Measurements from ENCODE around the gene TMEM38A. TPM values are rescaled to one million over a fixed set of nuclear protein-coding genes. Genes with fewer than 3 reads are reported as not detected.

The TMEM38A gene
- total RNA-seq, 3 donors from 2014 or later: 5.6 to 6.0 (median 5.8) TPM

GRCh38 chr19:16652854-16653253, 8.1 kb upstream of the TMEM38A start:
- H3K36me3 ChIP-seq (ENCODE audit: low read depth): peaks cover 6% of the 10 kb centered on the region
- no peak for ATAC-seq
- no peak for TF ChIP-seq CTCF (IDR thresholded peaks at IDR 0.05)
- no peaks in the 10 kb centered on the region for H3K4me1 ChIP-seq (ENCODE audit: low read depth)
- no peaks in the 10 kb centered on the region for H3K9me3 ChIP-seq
- no peak overlapping the region for H3K4me3 ChIP-seq
- intact Hi-C loops (cut with DNase I, micrococcal nuclease): no loop called here
- DNase-seq: no peak

GRCh38 chr19:16654140-16654539, 6.8 kb upstream of the TMEM38A start:
- ATAC-seq: peak; percentile 20
- Histone ChIP-seq H3K36me3 (ENCODE audit: low read depth) (peaks cover 6% of the 10 kb centered on the region), H3K4me1 (ENCODE audit: low read depth) (peaks cover 10% of the 10 kb centered on the region), H3K4me3 (no peak overlapping the region), H3K9me3 (no peaks in the 10 kb centered on the region)
- no peak for DNase-seq
- TF ChIP-seq CTCF (IDR thresholded peaks at IDR 0.05): no peak
- intact Hi-C loops (cut with DNase I, micrococcal nuclease): no loop called here

GRCh38 chr19:16654627-16655026, 6.3 kb upstream of the TMEM38A start:
- no peak for TF ChIP-seq CTCF (IDR thresholded peaks at IDR 0.05)
- Histone ChIP-seq H3K4me3 (no peak overlapping the region), H3K36me3 (ENCODE audit: low read depth) (peaks cover 6% of the 10 kb centered on the region), H3K9me3 (no peaks in the 10 kb centered on the region), H3K4me1 (ENCODE audit: low read depth) (peaks cover 12% of the 10 kb centered on the region)
- DNase-seq (no peak), ATAC-seq (no peak)
- intact Hi-C loops (cut with DNase I, micrococcal nuclease): no loop called here

GRCh38 chr19:16655727-16656126, 5.2 kb upstream of the TMEM38A start:
- Histone ChIP-seq H3K4me3 (no peak overlapping the region), H3K4me1 (ENCODE audit: low read depth) (peaks cover 12% of the 10 kb centered on the region), H3K36me3 (ENCODE audit: low read depth) (peaks cover 6% of the 10 kb centered on the region), H3K9me3 (no peaks in the 10 kb centered on the region)
- no peak for DNase-seq
- no peak for TF ChIP-seq CTCF (IDR thresholded peaks at IDR 0.05)
- ATAC-seq: no peak
- intact Hi-C loops (cut with DNase I, micrococcal nuclease): no loop called here

- H3K9me3 ChIP-seq: no peaks in the 10 kb centered on the region
- no peak overlapping the region for H3K4me3 ChIP-seq
- peaks cover 12% of the 10 kb centered on the region for H3K4me1 ChIP-seq (ENCODE audit: low read depth)
- intact Hi-C loops (cut with DNase I, micrococcal nuclease): no loop called here
- peaks cover 6% of the 10 kb centered on the region for H3K36me3 ChIP-seq (ENCODE audit: low read depth)
- TF ChIP-seq CTCF (IDR thresholded peaks at IDR 0.05): no peak
- no peak for DNase-seq
- no peak for ATAC-seq
Observed at GRCh38 chr19:16657384-16657783, 3.6 kb upstream of the TMEM38A start.

- DNase-seq: no peak
- peak overlapping the region; percentile 42 for H3K4me3 ChIP-seq
- no peak for TF ChIP-seq CTCF (IDR thresholded peaks at IDR 0.05)
- no peaks in the 10 kb centered on the region for H3K9me3 ChIP-seq
- peaks cover 12% of the 10 kb centered on the region for H3K4me1 ChIP-seq (ENCODE audit: low read depth)
- no peak for ATAC-seq
- intact Hi-C loops (cut with DNase I, micrococcal nuclease): no loop called here
- no peaks in the 10 kb centered on the region for H3K36me3 ChIP-seq (ENCODE audit: low read depth)
Observed at GRCh38 chr19:16659464-16659831, 1.5 kb upstream of the TMEM38A start.
